Measurements from ENCODE around the gene RCAN2. TPM values are rescaled to one million over a fixed set of nuclear protein-coding genes. Genes with fewer than 3 reads are reported as not detected.

The RCAN2 gene
- total RNA-seq, 2 donors from 2014 or later = 96.5 to 210 TPM

DNA sequence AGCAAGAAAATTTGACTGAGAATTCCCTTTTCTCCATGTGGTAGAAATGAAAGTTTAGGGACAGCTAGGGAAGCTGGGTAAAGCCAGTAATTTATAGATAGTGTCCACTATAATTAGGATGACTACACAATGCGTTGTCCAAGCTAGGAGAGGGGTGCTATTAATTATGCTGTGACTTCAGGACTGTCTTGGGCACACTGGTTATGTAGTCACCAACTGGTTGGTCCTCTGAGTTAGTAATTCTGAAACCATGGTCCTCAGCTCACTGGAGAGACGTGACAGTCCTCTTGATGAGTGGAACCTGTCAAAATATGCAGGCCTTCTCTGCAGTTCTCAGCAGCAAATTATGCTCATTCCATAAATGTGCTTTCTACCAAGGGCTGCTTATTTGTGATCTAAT, 225.9 kb downstream of the RCAN2 start:
- H3K4me1 ChIP-seq = peaks cover 0 to 13% of the 10 kb centered on the region in 2 donors
- no peaks in the 10 kb centered on the region for H3K36me3 ChIP-seq
- no peaks in the 10 kb centered on the region for H3K9me3 ChIP-seq
- no peaks in the 10 kb centered on the region for H3K27me3 ChIP-seq
- H3K4me3 ChIP-seq = no peak overlapping the region
- no peak for DNase-seq (ENCODE audit: low spot score)
- no peak overlapping the region for H3K27ac ChIP-seq
- TF ChIP-seq, protein P1, sequence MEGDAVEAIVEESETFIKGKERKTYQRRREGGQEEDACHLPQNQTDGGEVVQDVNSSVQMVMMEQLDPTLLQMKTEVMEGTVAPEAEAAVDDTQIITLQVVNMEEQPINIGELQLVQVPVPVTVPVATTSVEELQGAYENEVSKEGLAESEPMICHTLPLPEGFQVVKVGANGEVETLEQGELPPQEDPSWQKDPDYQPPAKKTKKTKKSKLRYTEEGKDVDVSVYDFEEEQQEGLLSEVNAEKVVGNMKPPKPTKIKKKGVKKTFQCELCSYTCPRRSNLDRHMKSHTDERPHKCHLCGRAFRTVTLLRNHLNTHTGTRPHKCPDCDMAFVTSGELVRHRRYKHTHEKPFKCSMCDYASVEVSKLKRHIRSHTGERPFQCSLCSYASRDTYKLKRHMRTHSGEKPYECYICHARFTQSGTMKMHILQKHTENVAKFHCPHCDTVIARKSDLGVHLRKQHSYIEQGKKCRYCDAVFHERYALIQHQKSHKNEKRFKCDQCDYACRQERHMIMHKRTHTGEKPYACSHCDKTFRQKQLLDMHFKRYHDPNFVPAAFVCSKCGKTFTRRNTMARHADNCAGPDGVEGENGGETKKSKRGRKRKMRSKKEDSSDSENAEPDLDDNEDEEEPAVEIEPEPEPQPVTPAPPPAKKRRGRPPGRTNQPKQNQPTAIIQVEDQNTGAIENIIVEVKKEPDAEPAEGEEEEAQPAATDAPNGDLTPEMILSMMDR (IDR thresholded peaks at IDR 0.05) = no peak

- peaks cover 0 to 13% of the 10 kb centered on the region in 2 donors for H3K4me1 ChIP-seq
- H3K9me3 ChIP-seq = no peaks in the 10 kb centered on the region
- no peaks in the 10 kb centered on the region for H3K36me3 ChIP-seq
- H3K4me3 ChIP-seq = no peak overlapping the region
- TF ChIP-seq, protein P1 (IDR thresholded peaks at IDR 0.05) = no peak
- no peaks in the 10 kb centered on the region for H3K27me3 ChIP-seq
- DNase-seq (ENCODE audit: low spot score) = no peak
- no peak overlapping the region for H3K27ac ChIP-seq
Measured at GRCh38 chr6:46263707-46264086, 227.6 kb downstream of the RCAN2 start.

DNA sequence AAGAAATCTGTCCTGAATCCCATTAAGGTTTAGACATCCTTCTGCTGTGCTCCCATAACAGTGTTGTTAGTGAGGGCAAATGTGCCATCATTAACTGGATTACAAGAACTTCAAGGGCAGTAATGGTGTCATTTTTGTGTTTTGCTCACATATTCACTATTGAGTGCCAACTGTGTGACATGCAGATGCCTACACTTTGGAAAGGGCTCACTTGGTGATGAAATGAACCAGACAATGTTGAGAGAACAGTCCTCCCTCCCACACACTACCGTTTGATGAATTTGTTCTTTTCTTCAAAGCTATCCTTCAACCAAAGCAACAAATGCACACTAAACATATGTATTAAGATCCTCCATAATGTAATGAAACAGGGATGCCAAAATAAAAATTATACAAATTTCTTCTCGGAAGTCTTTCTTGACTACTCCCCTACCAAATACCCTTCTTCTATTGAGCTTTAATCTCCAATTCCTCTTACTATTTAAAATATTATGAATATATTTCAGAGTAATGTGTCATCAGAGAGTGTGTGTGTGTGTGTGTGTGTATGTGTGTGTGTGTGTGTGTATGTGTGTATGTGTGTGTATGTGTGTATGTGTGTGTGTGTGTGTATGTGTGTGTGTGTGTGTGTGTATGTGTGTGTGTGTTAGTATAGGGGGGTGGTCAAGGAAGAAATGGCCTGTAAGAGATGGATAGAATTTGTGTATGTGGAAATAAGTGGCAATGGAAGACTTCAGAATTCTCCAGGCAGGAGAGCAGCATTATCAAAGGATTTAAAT, 228.1 kb downstream of the RCAN2 start:
- H3K4me1 ChIP-seq = peaks cover 0 to 13% of the 10 kb centered on the region in 2 donors

DNA sequence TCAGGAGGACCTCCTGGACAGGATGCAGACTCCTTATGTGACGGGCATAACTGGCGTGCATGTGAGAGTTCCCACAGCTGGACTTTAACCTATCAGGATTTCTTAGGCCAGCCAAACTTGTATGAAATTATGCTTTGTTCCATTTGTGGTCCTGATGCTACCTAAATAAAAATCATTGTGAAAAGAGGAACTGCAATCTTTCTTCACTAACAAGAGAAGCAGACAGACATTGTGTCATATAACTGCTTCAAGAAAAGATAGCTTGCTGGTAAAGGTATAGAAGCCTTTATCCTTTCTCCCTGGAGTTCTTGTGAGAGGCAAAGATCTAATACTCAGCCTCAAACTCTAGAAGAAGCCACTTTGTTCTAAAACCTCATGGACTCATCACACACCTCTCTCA, 233.0 kb downstream of the RCAN2 start:
- no peaks in the 10 kb centered on the region for H3K9me3 ChIP-seq
- TF ChIP-seq, protein P1 (IDR thresholded peaks at IDR 0.05) = no peak
- no peaks in the 10 kb centered on the region for H3K27me3 ChIP-seq
- peaks cover 0 to 7% of the 10 kb centered on the region in 2 donors for H3K4me1 ChIP-seq
- H3K4me3 ChIP-seq = no peak overlapping the region
- DNase-seq (ENCODE audit: low spot score) = no peak
- no peaks in the 10 kb centered on the region for H3K36me3 ChIP-seq
- no peak overlapping the region for H3K27ac ChIP-seq

More for the DNA sequence above, 228.1 kb downstream of the RCAN2 start:
- TF ChIP-seq, protein P1 (IDR thresholded peaks at IDR 0.05) = no peak
- Histone ChIP-seq H3K36me3 (no peaks in the 10 kb centered on the region), H3K9me3 (no peaks in the 10 kb centered on the region), H3K27me3 (no peaks in the 10 kb centered on the region), H3K27ac (no peak overlapping the region), H3K4me3 (no peak overlapping the region)
- DNase-seq (ENCODE audit: low spot score) = no peak

DNA sequence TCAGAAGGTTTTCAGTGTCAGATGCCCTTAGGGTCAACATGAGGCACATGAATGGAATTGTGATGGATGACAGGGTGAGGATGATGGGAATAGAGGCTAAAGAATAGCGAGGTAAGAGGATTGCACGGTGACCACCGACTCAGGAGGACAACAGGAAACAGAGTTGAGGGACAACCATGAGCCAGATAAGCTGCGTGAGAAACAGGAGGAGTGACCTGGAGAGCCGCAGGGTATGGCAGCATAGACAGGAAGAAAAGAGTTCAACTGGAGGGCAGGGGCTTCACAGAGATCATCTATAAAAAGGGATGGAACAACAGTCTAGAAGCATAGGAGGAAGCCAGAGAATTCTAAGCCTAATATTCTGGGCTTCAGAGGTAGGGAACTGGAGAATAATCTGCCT, 235.7 kb downstream of the RCAN2 start:
- TF ChIP-seq, protein P1 (IDR thresholded peaks at IDR 0.05) = no peak
- H3K27ac ChIP-seq = no peak overlapping the region
- H3K4me3 ChIP-seq = no peak overlapping the region
- peaks cover 0 to 10% of the 10 kb centered on the region in 2 donors for H3K4me1 ChIP-seq
- no peak for DNase-seq (ENCODE audit: low spot score)
- no peaks in the 10 kb centered on the region for H3K9me3 ChIP-seq
- no peaks in the 10 kb centered on the region for H3K36me3 ChIP-seq
- no peaks in the 10 kb centered on the region for H3K27me3 ChIP-seq

GRCh38 chr6:46254946-46255345, 236.3 kb downstream of the RCAN2 start:
- no peak for DNase-seq (ENCODE audit: low spot score)
- TF ChIP-seq, protein P1 (IDR thresholded peaks at IDR 0.05) = no peak

More at GRCh38 chr6:46254946-46255345, 236.3 kb downstream of the RCAN2 start:
- Histone ChIP-seq H3K4me1 (peaks cover 0 to 10% of the 10 kb centered on the region in 2 donors), H3K27me3 (no peaks in the 10 kb centered on the region), H3K9me3 (no peaks in the 10 kb centered on the region), H3K4me3 (no peak overlapping the region), H3K27ac (no peak overlapping the region), H3K36me3 (no peaks in the 10 kb centered on the region)

Data from right atrium auricular region (tissue), 2 donors.